Measurements from ENCODE around the gene SLC25A52. TPM values are rescaled to one million over a fixed set of nuclear protein-coding genes. Genes with fewer than 3 reads are reported as not detected.

The SLC25A52 gene
- total RNA-seq, 2 experiments from 2014 or later = not detected

GRCh38 chr18:31710826-31711225, 49.9 kb downstream of the SLC25A52 start:
- H3K9me3 ChIP-seq (ENCODE audit: low read length) = no peaks in the 10 kb centered on the region
- H3K4me1 ChIP-seq (ENCODE audit: insufficient read depth, low read length, poor library complexity, severe bottlenecking) = peaks cover 14% of the 10 kb centered on the region
- H3K4me3 ChIP-seq (ENCODE audit: low read depth, low read length, poor library complexity, severe bottlenecking) = no peak overlapping the region
- DNase-seq (ENCODE audit: low spot score) = peak; percentile 67
- no peaks in the 10 kb centered on the region for H4K20me1 ChIP-seq (ENCODE audit: insufficient read depth, low read length)
- H3K79me2 ChIP-seq (ENCODE audit: insufficient read depth, low read depth, low read length) = no peaks in the 10 kb centered on the region
- H3K4me2 ChIP-seq (ENCODE audit: low read length) = no peak overlapping the region
- H3K9me2 ChIP-seq (ENCODE audit: insufficient read depth, low read length) = no peaks in the 10 kb centered on the region
- CTCF ChIA-PET (ENCODE audit: unreplicated experiment) = no interaction called here
- H3K36me3 ChIP-seq (ENCODE audit: insufficient read depth, low read length) = no peaks in the 10 kb centered on the region
- BruUV-seq (replicated peaks) = no TSS peak
- H2AFZ ChIP-seq (ENCODE audit: low read length) = peak overlapping the region; percentile 62; the same call in 1 of the 2 replicates
- no peak overlapping the region for H3K27ac ChIP-seq (ENCODE audit: low read depth, low read length, poor library complexity, severe bottlenecking)
- intact Hi-C loops (cut with micrococcal nuclease; ENCODE audit: unreplicated experiment) = no loop called here
- POLR2A ChIA-PET = no interaction called here
- TF ChIP-seq EZH2phosphoT487 (IDR thresholded peaks at IDR 0.05; ENCODE audit: borderline replicate concordance, low read depth, low read length) = no peak
- TF ChIP-seq CTCF (conservative IDR thresholded peaks at IDR 0.05; ENCODE audit: low read length) = peak; percentile 59

Other genes with a start within 250 kb of the SLC25A52 start
- gene TTR, start 169.0 kb downstream of the SLC25A52 start, total RNA-seq (2014; rRNA removed; shearing (Covaris generic)) = not detected in 2 replicates
- not detected in 2 replicates for gene TTR, start 169.0 kb downstream of the SLC25A52 start, total RNA-seq (2022)
- gene B4GALT6, start 76.3 kb downstream of the SLC25A52 start, total RNA-seq (2014; rRNA removed; shearing (Covaris generic)) = 5.5 and 7.2 TPM in 2 replicates
- 16.4 and 22.8 TPM in 2 replicates for gene B4GALT6, start 76.3 kb downstream of the SLC25A52 start, total RNA-seq (2022)
- 23.4 and 34.3 TPM in 2 replicates for gene TRAPPC8, start 182.2 kb upstream of the SLC25A52 start, total RNA-seq (2014; rRNA removed; shearing (Covaris generic))
- 22.2 and 22.8 TPM in 2 replicates for gene TRAPPC8, start 182.2 kb upstream of the SLC25A52 start, total RNA-seq (2022)

Data from OCI-LY7 (cell line).